Ishikawa (cell line): ENCODE measurements around the gene YES1.

Source experiments
- CEBPB ChIP-seq: IDR thresholded peaks from 2 replicates; pipeline ENCODE4 v1.6.1; 2012
- CREB1 ChIP-seq: IDR thresholded peaks from 2 replicates; pipeline ENCODE4 v1.6.1; 2012; ENCODE audit warnings: low read depth
- EP300 ChIP-seq: IDR thresholded peaks from 2 replicates; pipeline ENCODE4 v1.6.1; 2012; ENCODE audit warnings: borderline replicate concordance
- NFIC ChIP-seq: IDR thresholded peaks from 2 replicates; pipeline ENCODE4 v1.6.1; 2012
- TEAD4 ChIP-seq: IDR thresholded peaks from 2 replicates; pipeline ENCODE4 v1.6.1; 2012
- YY1 ChIP-seq: IDR thresholded peaks from 2 replicates; pipeline ENCODE4 v1.6.1; 2012; ENCODE audit warnings: low read depth

GRCh38 chr18:765764-766549, 46.1 kb downstream of the YES1 start:
- TF ChIP-seq EP300 (no peak), CREB1 (no peak), TEAD4 (no peak), YY1 (no peak), NFIC (no peak), CEBPB (no peak)
